Hepatocyte (in vitro differentiated cells): ENCODE results near the gene PAMR1. TPM values are rescaled to one million over a fixed set of nuclear protein-coding genes. Genes with fewer than 3 reads are reported as not detected.

Experiments
- DNase-seq: peaks from one replicate; pipeline ENCODE4 v3.0.0-alpha.2; 2016; ENCODE audit warnings: low spot score
- H2AFZ ChIP-seq: fragments of 200-600 bp; sonication (generic); 2 replicates; pipeline ENCODE4 v1.6.0; 2016; ENCODE audit warnings: antibody characterized with exemption, mild to moderate bottlenecking
- H3K27ac ChIP-seq: fragments of 200-600 bp; sonication (generic); 2 replicates; pipeline ENCODE4 v1.5.1; 2016; ENCODE audit warnings: mild to moderate bottlenecking
- H3K27me3 ChIP-seq: fragments of 200-600 bp; sonication (generic); 2 replicates; pipeline ENCODE4 v1.6.1; 2016
- H3K36me3 ChIP-seq: fragments of 200-600 bp; sonication (generic); replicated peaks from 2 replicates; pipeline ENCODE4 v1.5.1; 2016; ENCODE audit warnings: low read depth; ENCODE audit not compliant: insufficient read depth
- H3K4me1 ChIP-seq: fragments of 200-600 bp; sonication (generic); 2 replicates; pipeline ENCODE4 v1.5.1; 2016; ENCODE audit warnings: mild to moderate bottlenecking, moderate library complexity; ENCODE audit not compliant: insufficient read depth
- H3K4me2 ChIP-seq: fragments of 200-600 bp; sonication (generic); 2 replicates; pipeline ENCODE4 v1.6.0; 2016
- H3K4me3 ChIP-seq: fragments of 200-600 bp; sonication (generic); 2 replicates; pipeline ENCODE4 v1.5.1; 2016; ENCODE audit warnings: mild to moderate bottlenecking
- H3K79me2 ChIP-seq: fragments of 200-600 bp; sonication (generic); 2 replicates; pipeline ENCODE4 v1.6.0; 2017; ENCODE audit warnings: mild to moderate bottlenecking
- H3K9me2 ChIP-seq: fragments of 200-600 bp; sonication (generic); replicated peaks from 2 replicates; pipeline ENCODE4 v1.6.0; 2017; ENCODE audit warnings: mild to moderate bottlenecking; ENCODE audit not compliant: insufficient read depth
- H3K9me3 ChIP-seq: fragments of 200-600 bp; sonication (generic); 2 replicates; pipeline ENCODE4 v1.5.1; 2016; ENCODE audit warnings: low read depth, mild to moderate bottlenecking
- H4K20me1 ChIP-seq: fragments of 200-600 bp; sonication (generic); 2 replicates; pipeline ENCODE4 v1.6.0; 2016; ENCODE audit warnings: mild to moderate bottlenecking; ENCODE audit not compliant: insufficient read depth, poor library complexity, severe bottlenecking
- EZH2 ChIP-seq: fragments of 200-600 bp; sonication (generic); IDR thresholded peaks from 2 replicates; pipeline ENCODE4 v1.6.1; 2016; ENCODE audit warnings: antibody characterized with exemption, mild to moderate bottlenecking, borderline replicate concordance
- EZH2phosphoT487 ChIP-seq: fragments of 200-600 bp; sonication (generic); IDR thresholded peaks from one replicate; pipeline ENCODE4 v1.6.1; 2018; ENCODE audit warnings: antibody characterized with exemption, mild to moderate bottlenecking, low read depth, moderate library complexity; ENCODE audit not compliant: unreplicated experiment, severe bottlenecking
- WGBS: methylation state at CpG from one replicate; pipeline ENCODE4 v1.1.6; 2016; ENCODE audit warnings: low lambda C conversion rate; ENCODE audit errors: missing lambda C conversion rate; 5-methylcytosine and 5-hydroxymethylcytosine counted together
- polyA plus RNA-seq: library from polyadenylated mRNA; unstranded; fragments of >200 nt; fragmentation: Nextera tagmentation; extraction: Ambion mirVana; gene quantifications from 2 replicates; pipeline ENCODE4 v1.2.1, GENCODE V29; 2016
- total RNA-seq: library from RNA; depleted of rRNA; stranded (reverse); fragments of >200 nt; gene quantifications from 2 replicates; pipeline ENCODE4 v1.2.3, GENCODE V29; 2014
- TF ChIP-seq, protein P1 (sequence below): fragments of 200-600 bp; sonication (generic); IDR thresholded peaks from 2 replicates; pipeline ENCODE4 v1.5.1; 2016; ENCODE audit warnings: antibody characterized with exemption, mild to moderate bottlenecking; ENCODE audit not compliant: poor library complexity

PAMR1 gene
- total and polyA plus RNA-seq, 2 experiments from 2014 or later = 26.3 to 31.1 TPM

DNA sequence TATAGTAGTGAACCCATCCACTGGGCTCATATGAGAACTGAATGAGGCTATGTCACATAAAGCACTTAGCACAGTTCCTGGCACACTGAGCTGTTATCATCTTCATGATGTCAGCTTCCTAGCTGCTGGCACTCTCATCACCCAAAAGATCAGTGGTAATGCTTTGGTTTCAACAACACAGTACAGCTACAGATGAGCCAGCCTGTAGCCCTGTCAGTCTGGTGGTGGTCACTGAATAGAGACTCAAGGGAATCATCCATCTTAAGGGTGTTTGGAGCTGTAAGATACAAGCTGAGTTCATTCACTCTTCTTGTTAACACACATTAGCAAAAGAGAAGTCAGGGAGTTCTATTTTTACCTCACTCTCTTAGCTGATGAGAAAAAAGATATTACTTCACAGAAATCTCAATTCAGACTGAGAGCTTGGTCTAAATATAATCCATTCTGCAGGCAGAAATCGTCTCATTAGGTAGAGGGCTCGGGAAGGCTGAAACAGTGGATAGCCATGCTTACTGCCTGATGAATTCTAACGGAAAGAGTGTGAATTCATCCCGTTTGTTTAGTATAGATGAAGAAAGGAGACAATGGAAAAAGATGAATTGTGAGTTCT is 99.7 kb downstream of the PAMR1 start:
- H3K4me2 ChIP-seq = no peak overlapping the region
- H3K4me3 ChIP-seq = no peak overlapping the region
- no peaks in the 10 kb centered on the region for H3K9me2 ChIP-seq
- TF ChIP-seq, protein P1, sequence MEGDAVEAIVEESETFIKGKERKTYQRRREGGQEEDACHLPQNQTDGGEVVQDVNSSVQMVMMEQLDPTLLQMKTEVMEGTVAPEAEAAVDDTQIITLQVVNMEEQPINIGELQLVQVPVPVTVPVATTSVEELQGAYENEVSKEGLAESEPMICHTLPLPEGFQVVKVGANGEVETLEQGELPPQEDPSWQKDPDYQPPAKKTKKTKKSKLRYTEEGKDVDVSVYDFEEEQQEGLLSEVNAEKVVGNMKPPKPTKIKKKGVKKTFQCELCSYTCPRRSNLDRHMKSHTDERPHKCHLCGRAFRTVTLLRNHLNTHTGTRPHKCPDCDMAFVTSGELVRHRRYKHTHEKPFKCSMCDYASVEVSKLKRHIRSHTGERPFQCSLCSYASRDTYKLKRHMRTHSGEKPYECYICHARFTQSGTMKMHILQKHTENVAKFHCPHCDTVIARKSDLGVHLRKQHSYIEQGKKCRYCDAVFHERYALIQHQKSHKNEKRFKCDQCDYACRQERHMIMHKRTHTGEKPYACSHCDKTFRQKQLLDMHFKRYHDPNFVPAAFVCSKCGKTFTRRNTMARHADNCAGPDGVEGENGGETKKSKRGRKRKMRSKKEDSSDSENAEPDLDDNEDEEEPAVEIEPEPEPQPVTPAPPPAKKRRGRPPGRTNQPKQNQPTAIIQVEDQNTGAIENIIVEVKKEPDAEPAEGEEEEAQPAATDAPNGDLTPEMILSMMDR = no peak
- TF ChIP-seq EZH2 (no peak), EZH2phosphoT487 (no peak)
- 87% methylated on average over 4 of the region's 4 CpGs for WGBS
- H3K36me3 ChIP-seq = no peaks in the 10 kb centered on the region
- peaks cover 39% of the 10 kb centered on the region for H3K27me3 ChIP-seq
- H3K79me2 ChIP-seq = no peaks in the 10 kb centered on the region
- no peak overlapping the region for H2AFZ ChIP-seq
- no peak for DNase-seq
- no peaks in the 10 kb centered on the region for H4K20me1 ChIP-seq
- H3K27ac ChIP-seq = no peak overlapping the region
- H3K9me3 ChIP-seq = no peaks in the 10 kb centered on the region
- peaks cover 4% of the 10 kb centered on the region for H3K4me1 ChIP-seq

DNA sequence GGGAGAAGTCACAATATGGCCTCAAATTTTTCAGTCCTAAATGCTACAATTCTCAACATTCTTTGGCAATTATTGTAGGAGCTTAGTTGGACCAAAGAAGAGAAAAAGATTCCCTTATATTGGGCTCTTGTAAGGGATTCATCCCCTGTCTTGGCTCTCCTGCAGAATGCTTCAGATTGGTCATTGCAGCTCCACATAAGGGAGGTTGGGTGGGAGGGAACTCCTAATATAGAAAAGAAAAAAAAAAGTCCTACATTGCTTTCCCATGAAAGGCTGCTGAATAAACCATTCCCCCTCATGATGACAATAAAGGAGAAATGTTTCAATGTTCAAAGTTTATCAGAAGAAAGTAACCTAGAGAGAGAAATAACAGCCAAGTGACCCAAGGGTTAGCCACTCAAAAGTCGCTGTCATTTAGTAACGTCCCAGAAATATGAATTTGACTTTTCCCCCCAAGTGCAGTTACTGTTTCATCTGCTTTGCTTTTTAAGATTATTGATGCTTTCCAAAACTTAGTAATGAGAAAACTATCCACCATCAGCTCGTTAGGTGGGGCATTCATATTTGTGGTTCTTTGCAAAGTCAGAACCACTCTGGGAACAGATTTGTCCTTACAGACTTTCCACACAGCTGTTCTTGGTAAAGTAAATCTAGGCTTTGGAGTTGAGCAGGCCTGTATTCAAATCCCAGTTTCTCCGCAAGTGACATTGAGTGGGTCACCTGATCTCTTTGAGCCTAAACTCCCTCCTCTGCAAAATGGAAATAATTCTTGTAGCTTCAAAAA is 101.1 kb downstream of the PAMR1 start:
- TF ChIP-seq EZH2 (no peak), EZH2phosphoT487 (no peak)
- TF ChIP-seq, protein P1 = no peak
- no peaks in the 10 kb centered on the region for H3K9me2 ChIP-seq
- no peaks in the 10 kb centered on the region for H3K36me3 ChIP-seq
- peaks cover 12% of the 10 kb centered on the region for H3K4me1 ChIP-seq
- H2AFZ ChIP-seq = no peak overlapping the region
- no peak overlapping the region for H3K4me3 ChIP-seq
- H4K20me1 ChIP-seq = no peaks in the 10 kb centered on the region
- H3K27me3 ChIP-seq = peaks cover 52% of the 10 kb centered on the region
- DNase-seq = no peak
- H3K27ac ChIP-seq = no peak overlapping the region
- no peaks in the 10 kb centered on the region for H3K9me3 ChIP-seq
- 86% methylated on average over 4 of the region's 4 CpGs for WGBS
- no peak overlapping the region for H3K4me2 ChIP-seq
- no peaks in the 10 kb centered on the region for H3K79me2 ChIP-seq

DNA sequence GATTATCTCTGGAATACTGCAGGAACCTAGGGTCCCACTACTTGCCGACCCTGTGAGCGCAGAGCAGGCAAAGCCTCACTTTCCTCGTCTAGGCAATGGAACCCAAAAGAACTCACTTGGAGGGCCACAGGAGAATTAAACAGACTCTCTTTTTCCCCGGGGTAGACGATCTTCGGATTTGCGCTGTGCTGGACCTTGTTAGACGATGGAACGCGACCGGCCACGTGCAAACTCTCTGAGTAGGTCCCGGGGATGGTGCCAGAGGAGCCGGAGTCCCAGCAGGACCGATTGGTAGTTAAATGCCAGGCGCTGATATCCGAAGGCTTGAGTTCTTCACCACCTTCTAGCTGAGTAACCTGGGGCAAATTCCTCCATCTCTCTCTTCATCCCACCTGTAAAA is 105.0 kb downstream of the PAMR1 start:
- H3K27me3 ChIP-seq = peaks cover 84% of the 10 kb centered on the region
- H3K36me3 ChIP-seq = no peaks in the 10 kb centered on the region
- TF ChIP-seq EZH2 = peak; percentile 56
- TF ChIP-seq EZH2phosphoT487 = no peak
- no peak overlapping the region for H3K27ac ChIP-seq
- no peaks in the 10 kb centered on the region for H4K20me1 ChIP-seq
- no peak overlapping the region for H3K4me3 ChIP-seq
- H3K79me2 ChIP-seq = no peaks in the 10 kb centered on the region
- WGBS = 15% methylated on average over 17 of the region's 17 CpGs
- H3K4me1 ChIP-seq = peaks cover 8% of the 10 kb centered on the region
- DNase-seq = no peak
- no peak overlapping the region for H2AFZ ChIP-seq
- no peaks in the 10 kb centered on the region for H3K9me3 ChIP-seq
- peak overlapping the region; percentile 98 for H3K4me2 ChIP-seq
- no peaks in the 10 kb centered on the region for H3K9me2 ChIP-seq

DNA sequence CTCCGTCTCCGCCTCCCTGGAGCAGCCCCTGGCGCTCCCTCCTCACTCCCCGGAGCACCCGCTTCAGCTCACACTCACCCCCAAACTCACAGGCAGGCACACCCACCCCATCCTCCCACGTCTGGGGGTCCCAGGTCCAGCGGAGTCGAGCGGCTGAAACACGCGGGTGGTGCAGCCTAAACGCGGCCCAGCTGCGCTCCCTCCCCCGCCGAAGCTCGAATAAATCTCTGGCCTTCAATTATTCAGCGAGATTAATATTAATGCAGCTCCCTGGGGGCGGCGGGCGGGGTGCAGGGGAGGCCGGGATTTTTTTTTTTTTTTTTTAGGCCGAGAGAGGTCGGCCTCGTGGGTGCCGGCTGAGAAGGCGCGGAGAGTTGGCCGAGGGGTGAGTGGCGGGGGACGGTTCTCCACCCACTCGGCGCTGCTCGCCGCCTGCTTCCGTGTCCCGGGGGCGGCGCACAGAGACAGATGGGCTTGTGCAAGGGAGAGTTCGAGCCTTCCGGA is 105.5 kb downstream of the PAMR1 start:
- TF ChIP-seq, protein P1 = no peak
- peak; percentile 48 for TF ChIP-seq EZH2
- H3K27me3 ChIP-seq = peaks cover 89% of the 10 kb centered on the region
- peak overlapping the region; percentile 36 for H3K4me3 ChIP-seq
- H4K20me1 ChIP-seq = no peaks in the 10 kb centered on the region
- H3K9me2 ChIP-seq = no peaks in the 10 kb centered on the region
- WGBS = 3% methylated on average over 37 of the region's 41 CpGs
- peak overlapping the region; percentile 98 for H3K4me2 ChIP-seq
- H3K79me2 ChIP-seq = no peaks in the 10 kb centered on the region
- H3K36me3 ChIP-seq = no peaks in the 10 kb centered on the region
- H3K9me3 ChIP-seq = no peaks in the 10 kb centered on the region
- peak overlapping the region; percentile 49 for H2AFZ ChIP-seq
- no peak for DNase-seq
- H3K4me1 ChIP-seq = peaks cover 8% of the 10 kb centered on the region
- H3K27ac ChIP-seq = no peak overlapping the region
